ENCODE data around the gene PRLR. TPM values are rescaled to one million over a fixed set of nuclear protein-coding genes. Genes with fewer than 3 reads are reported as not detected.

Gene PRLR
- total and polyA plus RNA-seq, 2 of the 13 experiments (the other 11 are each of a cell fraction or from before 2014, with no cell fraction given), result 12.2 to 13.3 TPM

GRCh38 chr5:35194635-35195471 lies 35.4 kb downstream of the PRLR start (continued):
- TF ChIP-seq HOMEZ (CRISPR knock-in tag; IDR thresholded peaks at IDR 0.05; ENCODE audit: low read depth) (peak; percentile 52; the same call in 1 of the 2 replicates), HDAC1 (CRISPR knock-in tag; IDR thresholded peaks at IDR 0.05) (peak; percentile 52; the same call in 1 of the 2 replicates), ATF2 (CRISPR knock-in tag; IDR thresholded peaks at IDR 0.05) (no peak), MYC (CRISPR knock-in tag; IDR thresholded peaks at IDR 0.05; ENCODE audit: borderline replicate concordance) (peak; percentile 43; the same call in 1 of the 2 replicates), HMGXB4 (CRISPR knock-in tag; IDR thresholded peaks at IDR 0.05; ENCODE audit: borderline replicate concordance in 1 of 2, low read depth in 1 of 2) (peak in 1 of 2 experiments; percentile 39; a peak in 1 of 4 replicates), BORCS8-MEF2B (CRISPR knock-in tag; IDR thresholded peaks at IDR 0.05) (peak; percentile 62), GATAD1 (CRISPR knock-in tag; IDR thresholded peaks at IDR 0.05) (peak; percentile 45; the same call in 1 of the 2 replicates), ARID4A (CRISPR knock-in tag; IDR thresholded peaks at IDR 0.05; ENCODE audit: borderline replicate concordance) (peak; percentile 46; the same call in 1 of the 2 replicates), BCL6 (CRISPR knock-in tag; IDR thresholded peaks at IDR 0.05) (peak; percentile 32; the same call in 1 of the 2 replicates), ZNF644 (CRISPR knock-in tag; IDR thresholded peaks at IDR 0.05; ENCODE audit: low read depth) (peak; percentile 65; the same call in 1 of the 2 replicates), HNF4A (CRISPR knock-in tag; IDR thresholded peaks at IDR 0.05) (peak; percentile 85), ARID5B (CRISPR knock-in tag; IDR thresholded peaks at IDR 0.05) (peak; percentile 46), SP4 (CRISPR knock-in tag; IDR thresholded peaks at IDR 0.05) (0 out of 2 replicates have a peak, but pooled peaks have one; percentile 9), EHMT2 (IDR thresholded peaks at IDR 0.05; ENCODE audit: borderline replicate concordance, low read depth, low read length) (peak; percentile 75), IKZF1 (IDR thresholded peaks at IDR 0.05) (no peak)
